Pancreas (tissue), 10 donors: ENCODE results near the gene ADPRHL1. TPM values are rescaled to one million over a fixed set of nuclear protein-coding genes. Genes with fewer than 3 reads are reported as not detected.
"Not testable (repeated sequence)": the region's sequence is repeated elsewhere in the genome, so short reads cannot be mapped to it uniquely, and the experiment has no call there.

ENCODE experiments used
- ATAC-seq, 4 donors: fragments of 200-7000 bp; cut with Tn5 transposase; one replicate each; pipeline versions ENCODE4 v1.8.0 to v1.9.1; 2020; ENCODE audit warnings: mild to moderate bottlenecking in 4 of 4, moderate library complexity in 4 of 4
- DNase-seq, 6 donors: peaks; one replicate each; pipeline ENCODE4 v3.0.0-alpha.2; 2020
- FAIRE-seq: peaks from 2 replicates; lab custom pipeline; 2012; peaks lifted over from hg19 to GRCh38; lab: Jason Lieb, UNC
- H3K27ac ChIP-seq, 4 donors: fragments of 200-600 bp; sonication (generic); 1 replicate in 3 of 4; 2 replicates in 1 of 4; pipeline versions ENCODE4 v1.5.0 to v1.8.0; 2020
- H3K27me3 ChIP-seq, 4 donors: fragments of 200-600 bp; one replicate each; pipeline ENCODE4 v1.8.0; 2021
- H3K36me3 ChIP-seq, 3 donors: fragments of 200-600 bp; sonication (generic) in 1 of 3; one replicate each; pipeline versions ENCODE4 v1.5.0 to v1.8.0; 2020 to 2021
- H3K4me1 ChIP-seq, 3 donors: fragments of 200-600 bp; one replicate each; pipeline ENCODE4 v1.8.0; 2021
- H3K4me3 ChIP-seq, 4 donors: fragments of 200-600 bp; sonication (generic) in 2 of 4; one replicate each; pipeline versions ENCODE4 v1.5.0 to v1.8.0; 2020 to 2021
- H3K9me3 ChIP-seq, 4 donors: fragments of 200-600 bp; one replicate each; pipeline ENCODE4 v1.8.0; 2021
- WGBS, 2 donors: extraction: QIAGEN DNeasy Blood & Tissue Kit; methylation state at CpG; one replicate each; pipeline ENCODE4 v1.1.7; 2013; 5-methylcytosine and 5-hydroxymethylcytosine counted together
- intact Hi-C, 3 donors: fragments of 100-400 bp; cut with DNase I; formaldehyde crosslinking; loops; one replicate each; pipeline versions ENCODE4 v1.11.1 to v1.14.2; 2022
- polyA plus RNA-seq, 2 donors: library from polyadenylated mRNA; stranded (reverse); fragments of 200-250 nt; gene quantifications; one replicate each; pipeline ENCODE4 v1.2.3, GENCODE V29; 2013
- total RNA-seq, 6 donors: library from RNA; stranded (reverse); fragmentation: NEBNext Ultra II Directional in 4 of 6; extraction: Animal tissue kit (Norgen Biotek cat#: 25700) in 4 of 6; gene quantifications; one replicate each; pipeline versions ENCODE4 v1.2.1 to v1.2.4, GENCODE V29; 2021 to 2023
- TF ChIP-seq, protein P1 (sequence below), 4 donors: fragments of 200-600 bp; sonication (generic) in 3 of 4; IDR thresholded peaks; one replicate each; pipeline versions ENCODE4 v1.5.0 to v1.8.0; 2021; ENCODE audit warnings: antibody characterized with exemption in 4 of 4
- donor health status: healthy with polysubstance abuse.
- donor health status: DM: no; HTN: no; CAD: no; lungs with moderate emphysema.
- donor health status: DM: no; HTN: no; CAD: no.
- donor health status: control.
- donor health status: control.
- donor health status: Bipolar disorder and iron deficiency.
- donor health status: DM: yes; HTN: yes; CAD: no.
- donor health status: DM: no; HTN: no; CAD: no.
- donor health status: DM: no; HTN: no; CAD: no.
- donor health status: DM: yes; HTN: yes; CAD: no.

The ADPRHL1 gene
- total and polyA plus RNA-seq, 8 donors, result 1.2 to 6.0 (median 3.0) TPM

DNA sequence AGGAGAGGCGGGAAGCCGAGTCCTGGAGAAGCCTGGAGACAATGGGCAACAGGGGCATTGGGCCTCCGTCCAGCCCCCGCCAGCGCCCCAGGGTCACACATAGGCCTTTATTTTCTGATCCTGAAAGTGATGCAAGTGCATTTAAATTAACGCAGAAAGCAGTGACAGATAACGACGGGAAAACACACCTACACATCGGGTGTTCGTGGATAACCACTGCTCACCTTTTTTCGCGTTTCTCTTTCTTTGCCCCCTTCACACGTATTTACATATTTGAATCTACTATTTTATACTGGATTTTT, 59.0 kb downstream of the ADPRHL1 start:
- H3K4me1 ChIP-seq, result no peaks in the 10 kb centered on the region
- WGBS, 2 donors, result 44 to 54% methylated on average over 11 to 13 of the region's 13 CpGs
- ATAC-seq (peak in 2 of 4 donors; percentile 19 to 22), DNase-seq (no peak), FAIRE-seq (no peak)
- TF ChIP-seq, protein P1, sequence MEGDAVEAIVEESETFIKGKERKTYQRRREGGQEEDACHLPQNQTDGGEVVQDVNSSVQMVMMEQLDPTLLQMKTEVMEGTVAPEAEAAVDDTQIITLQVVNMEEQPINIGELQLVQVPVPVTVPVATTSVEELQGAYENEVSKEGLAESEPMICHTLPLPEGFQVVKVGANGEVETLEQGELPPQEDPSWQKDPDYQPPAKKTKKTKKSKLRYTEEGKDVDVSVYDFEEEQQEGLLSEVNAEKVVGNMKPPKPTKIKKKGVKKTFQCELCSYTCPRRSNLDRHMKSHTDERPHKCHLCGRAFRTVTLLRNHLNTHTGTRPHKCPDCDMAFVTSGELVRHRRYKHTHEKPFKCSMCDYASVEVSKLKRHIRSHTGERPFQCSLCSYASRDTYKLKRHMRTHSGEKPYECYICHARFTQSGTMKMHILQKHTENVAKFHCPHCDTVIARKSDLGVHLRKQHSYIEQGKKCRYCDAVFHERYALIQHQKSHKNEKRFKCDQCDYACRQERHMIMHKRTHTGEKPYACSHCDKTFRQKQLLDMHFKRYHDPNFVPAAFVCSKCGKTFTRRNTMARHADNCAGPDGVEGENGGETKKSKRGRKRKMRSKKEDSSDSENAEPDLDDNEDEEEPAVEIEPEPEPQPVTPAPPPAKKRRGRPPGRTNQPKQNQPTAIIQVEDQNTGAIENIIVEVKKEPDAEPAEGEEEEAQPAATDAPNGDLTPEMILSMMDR (IDR thresholded peaks at IDR 0.05), result peak in 1 of 4 donors; percentile 24
- intact Hi-C loops, result loop anchor here in 2 of 3 donors (5.0 to 10.0 kb wide), 2 partner anchors 119 to 122 kb away; no protein-coding TSS in a partner anchor
- peak overlapping the region in 3 of 4 donors; percentile 69 to 85 (median 79) for H3K4me3 ChIP-seq
- H3K27ac ChIP-seq, result no peak overlapping the region
- H3K9me3 ChIP-seq, result no peaks in the 10 kb centered on the region
- no peaks in the 10 kb centered on the region for H3K36me3 ChIP-seq
- no peaks in the 10 kb centered on the region for H3K27me3 ChIP-seq

- 3 to 4% methylated on average over 45 to 63 of the region's 63 CpGs for WGBS, 2 donors
- FAIRE-seq (no peak), DNase-seq (peak; percentile 61 to 94 (median 83)), ATAC-seq (peak; percentile 98 to 99 (median 99))
- Histone ChIP-seq H3K27me3 (no peaks in the 10 kb centered on the region), H3K4me1 (no peaks in the 10 kb centered on the region), H3K4me3 (peak overlapping the region; percentile 63 to 85 (median 74)), H3K9me3 (no peaks in the 10 kb centered on the region), H3K27ac (no peak overlapping the region), H3K36me3 (no peaks in the 10 kb centered on the region)
- intact Hi-C loops, result loop anchor here in 2 of 3 donors (5.0 to 10.0 kb wide), 2 partner anchors 119 to 121 kb away; no protein-coding TSS in a partner anchor
- TF ChIP-seq, protein P1 (IDR thresholded peaks at IDR 0.05), result peak; percentile 80 to 95 (median 88)
Observed at GRCh38 chr13:113393563-113394338, 59.5 kb downstream of the ADPRHL1 start.

DNA sequence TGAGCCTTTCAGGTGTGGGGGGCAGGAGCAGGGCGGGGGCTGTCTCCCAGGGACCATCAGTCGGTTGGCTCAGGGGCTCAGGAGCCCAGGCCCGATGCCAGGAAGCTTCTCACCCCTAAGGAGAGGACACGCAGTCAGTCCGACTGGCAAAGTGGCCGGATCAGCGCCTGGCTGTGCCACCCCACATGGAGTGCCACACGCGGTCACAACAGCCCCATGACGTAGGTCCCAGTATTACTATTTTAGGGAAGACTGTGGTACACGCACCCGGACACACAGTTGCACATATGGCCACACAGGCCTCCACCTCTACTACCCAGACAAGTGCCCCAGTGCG, 60.1 kb downstream of the ADPRHL1 start:
- FAIRE-seq (no peak), DNase-seq (peak in 2 of 6 donors; percentile 57 to 73), ATAC-seq (peak in 2 of 4 donors; percentile 16 to 34)
- intact Hi-C loops, result loop anchor here in 2 of 3 donors (5.0 to 10.0 kb wide), 2 partner anchors 118 to 121 kb away; no protein-coding TSS in a partner anchor
- Histone ChIP-seq H3K36me3 (no peaks in the 10 kb centered on the region), H3K27ac (no peak overlapping the region), H3K27me3 (no peaks in the 10 kb centered on the region), H3K9me3 (no peaks in the 10 kb centered on the region), H3K4me1 (no peaks in the 10 kb centered on the region), H3K4me3 (peak overlapping the region in 2 of 4 donors; percentile 79 to 85)
- 78 to 86% methylated on average over 13 of the region's 13 CpGs for WGBS, 2 donors
- TF ChIP-seq, protein P1 (IDR thresholded peaks at IDR 0.05), result no peak

DNA sequence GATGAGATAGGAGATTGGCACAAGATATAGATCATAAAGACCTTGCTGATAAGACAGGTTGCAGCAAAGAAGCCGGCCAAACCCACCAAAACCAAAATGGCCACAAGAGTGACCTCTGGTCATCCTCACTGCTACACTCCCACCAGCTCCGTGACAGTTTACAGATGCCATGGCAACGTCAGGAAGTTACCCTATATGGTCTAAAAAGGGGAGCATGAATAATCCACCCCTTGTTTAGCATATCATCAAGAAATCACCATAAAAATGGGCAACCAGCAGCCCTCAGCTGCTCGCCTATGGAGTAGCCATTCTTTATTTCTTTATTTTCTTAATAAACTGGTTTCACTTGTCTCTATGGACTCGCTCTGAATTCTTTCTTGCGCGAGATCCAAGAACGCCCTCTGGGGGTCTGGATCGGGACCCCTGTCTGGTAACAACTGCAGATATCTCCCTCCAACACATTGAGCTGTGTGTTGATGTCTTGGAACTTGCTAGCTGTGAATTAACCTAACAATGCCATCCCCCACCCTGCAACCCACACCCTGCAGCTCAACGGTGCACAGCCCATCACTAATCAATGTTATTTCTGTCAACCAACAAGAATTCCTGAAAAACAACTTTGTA, 62.3 kb downstream of the ADPRHL1 start:
- no peak for FAIRE-seq
- 66 to 73% methylated on average over 10 of the region's 10 CpGs for WGBS, 2 donors
- H3K36me3 ChIP-seq, result no peaks in the 10 kb centered on the region
- H3K9me3 ChIP-seq, result no peaks in the 10 kb centered on the region
- intact Hi-C loops, result loop anchor here in 2 of 3 donors (5.0 to 10.0 kb wide), 2 partner anchors 116 to 119 kb away; no protein-coding TSS in a partner anchor
- no peaks in the 10 kb centered on the region for H3K4me1 ChIP-seq
- no peaks in the 10 kb centered on the region for H3K27me3 ChIP-seq
- H3K4me3 ChIP-seq, result no peak overlapping the region
- no peak for DNase-seq
- TF ChIP-seq, protein P1 (IDR thresholded peaks at IDR 0.05), result no peak
- no peak for ATAC-seq
- no peak overlapping the region for H3K27ac ChIP-seq

DNA sequence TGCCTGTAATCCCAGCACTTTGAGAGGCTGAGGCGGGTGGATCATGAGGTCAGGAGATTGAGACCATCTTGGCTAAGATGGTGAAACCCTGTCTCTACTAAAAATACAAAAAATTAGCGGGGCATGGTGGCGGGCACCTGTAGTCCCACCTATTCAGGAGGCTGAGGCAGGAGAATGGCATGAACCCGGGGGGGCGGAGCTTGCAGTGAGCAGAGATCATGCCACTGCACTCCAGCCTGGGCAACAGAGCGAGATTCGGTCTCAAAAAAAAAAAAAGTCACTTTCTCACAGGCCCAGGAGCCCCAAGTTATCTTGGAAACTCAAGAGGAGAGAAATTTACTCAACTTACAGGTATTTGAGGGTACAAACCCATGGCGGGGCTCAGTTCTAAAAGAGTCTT, 63.7 kb downstream of the ADPRHL1 start:
- DNase-seq, result peak in 1 of 6 donors; percentile 7
- H3K4me3 ChIP-seq, H3K9me3 ChIP-seq, H3K27ac ChIP-seq, H3K4me1 ChIP-seq, H3K27me3 ChIP-seq, intact Hi-C loops, H3K36me3 ChIP-seq, ATAC-seq, FAIRE-seq: not testable (repeated sequence)
- 94 to 98% methylated on average over 8 of the region's 8 CpGs for WGBS, 2 donors
